ENCODE results near the gene PEX5.
"Not testable (repeated sequence)": the region's sequence is repeated elsewhere in the genome, so short reads cannot be mapped to it uniquely, and the experiment has no call there.

The PEX5 gene

DNA sequence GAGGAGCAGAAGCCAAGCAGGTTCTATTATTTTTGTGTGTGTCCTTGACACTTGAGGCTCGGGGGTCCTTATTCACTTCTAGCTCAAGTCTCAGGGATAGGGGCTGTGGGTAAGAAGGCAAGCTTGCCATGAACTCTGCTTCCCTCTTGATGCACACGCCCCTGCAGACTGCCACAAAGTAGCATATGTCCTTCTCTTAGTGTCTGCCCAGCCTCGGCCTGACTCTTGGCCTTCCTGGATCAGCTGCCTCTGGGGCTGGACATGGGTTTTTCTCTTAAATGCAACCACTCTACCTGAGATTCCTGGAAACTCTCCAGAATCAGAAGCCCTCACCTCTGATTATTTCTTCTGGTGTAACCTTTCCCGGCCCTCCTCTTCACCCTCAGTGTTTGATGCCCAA is 28.2 kb upstream of the PEX5 start:
- FAIRE-seq: no peak

DNA sequence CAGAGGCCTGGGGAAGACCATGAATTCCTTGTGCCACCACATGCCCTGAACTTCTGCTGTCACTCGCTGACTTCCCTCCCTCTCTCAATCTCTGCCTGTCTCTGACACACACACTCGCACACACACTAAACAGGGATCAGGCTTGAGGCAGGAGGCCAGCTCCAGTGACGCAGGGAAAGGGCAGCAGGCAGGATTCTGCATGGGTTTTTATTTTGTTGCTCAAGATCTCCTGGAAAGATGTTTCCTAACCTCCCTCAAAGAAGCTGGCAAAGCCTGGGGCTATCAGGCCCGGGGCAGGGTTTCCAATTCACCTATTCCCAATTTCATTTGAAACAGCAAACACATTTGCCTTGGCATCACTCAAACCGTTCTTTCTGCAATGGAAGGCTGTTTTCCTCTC is 27.7 kb upstream of the PEX5 start:
- no peak for FAIRE-seq

GRCh38 chr12:7162691-7163114 is 26.8 kb upstream of the PEX5 start:
- no peak for FAIRE-seq

- no peak for FAIRE-seq
Observed at GRCh38 chr12:7169951-7170350, 19.5 kb upstream of the PEX5 start.

DNA sequence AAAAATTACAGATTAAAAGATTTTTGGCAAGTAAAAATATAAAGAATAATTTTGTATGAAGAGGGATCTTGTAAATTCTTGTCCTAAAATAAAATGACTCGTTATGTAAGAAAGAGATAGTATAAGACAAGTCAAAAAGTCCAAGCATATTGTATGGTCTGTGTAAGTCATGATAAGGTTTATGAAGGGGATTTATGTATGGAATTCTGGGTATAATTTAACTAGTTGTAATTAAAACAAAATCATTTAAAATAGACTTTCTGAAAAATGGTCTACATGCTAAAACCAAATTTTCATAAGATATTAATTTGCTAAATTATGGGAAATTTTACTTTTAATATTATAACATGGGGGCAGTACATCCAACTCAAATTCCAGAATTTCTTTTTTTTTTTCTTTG is 17.6 kb upstream of the PEX5 start:
- no peak for FAIRE-seq

- no peak for FAIRE-seq
Observed at GRCh38 chr12:7175493-7175892, 14.0 kb upstream of the PEX5 start.

DNA sequence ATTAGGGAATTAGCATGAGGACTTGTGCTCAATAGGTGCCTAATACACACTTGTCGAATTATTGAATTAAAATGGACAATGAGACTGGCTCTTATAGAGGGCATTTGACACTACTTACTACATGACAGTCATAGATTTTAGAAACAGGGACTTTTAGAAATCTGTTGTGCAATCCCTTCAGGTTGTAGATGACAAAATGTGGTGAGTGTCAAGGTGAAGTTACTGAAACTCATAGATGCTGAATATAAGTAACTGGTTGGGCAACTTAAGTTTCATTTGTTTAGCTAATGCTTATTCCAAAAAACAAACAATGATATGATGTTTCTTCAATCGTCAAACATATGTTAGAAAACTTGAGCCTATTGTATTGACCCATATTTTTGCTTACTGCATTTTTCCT is 12.9 kb upstream of the PEX5 start:
- FAIRE-seq: no peak

GRCh38 chr12:7178481-7178880 is 11.0 kb upstream of the PEX5 start:
- no peak for FAIRE-seq

- no peak for FAIRE-seq
Observed at GRCh38 chr12:7180685-7181084, 8.8 kb upstream of the PEX5 start.

DNA sequence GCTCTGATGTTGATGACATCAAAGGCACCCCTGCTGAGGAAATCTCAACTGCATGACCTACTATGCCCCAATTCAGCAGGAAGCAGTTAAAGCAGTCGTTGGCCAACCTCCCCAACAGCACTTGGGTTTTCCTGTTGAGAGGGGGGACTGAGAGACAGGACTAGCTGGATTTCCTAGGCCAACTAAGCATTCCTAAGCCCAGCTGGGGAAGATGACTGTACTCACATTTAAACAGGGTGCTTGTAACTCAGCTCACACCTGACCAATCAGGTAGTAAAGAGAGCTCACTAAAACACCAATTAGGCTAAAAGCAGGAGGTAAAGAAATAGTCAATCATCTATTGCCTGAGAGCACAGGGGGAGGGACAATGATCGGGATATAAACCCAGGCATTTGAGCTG is 3.4 kb upstream of the PEX5 start:
- not testable (repeated sequence) for FAIRE-seq

DNA sequence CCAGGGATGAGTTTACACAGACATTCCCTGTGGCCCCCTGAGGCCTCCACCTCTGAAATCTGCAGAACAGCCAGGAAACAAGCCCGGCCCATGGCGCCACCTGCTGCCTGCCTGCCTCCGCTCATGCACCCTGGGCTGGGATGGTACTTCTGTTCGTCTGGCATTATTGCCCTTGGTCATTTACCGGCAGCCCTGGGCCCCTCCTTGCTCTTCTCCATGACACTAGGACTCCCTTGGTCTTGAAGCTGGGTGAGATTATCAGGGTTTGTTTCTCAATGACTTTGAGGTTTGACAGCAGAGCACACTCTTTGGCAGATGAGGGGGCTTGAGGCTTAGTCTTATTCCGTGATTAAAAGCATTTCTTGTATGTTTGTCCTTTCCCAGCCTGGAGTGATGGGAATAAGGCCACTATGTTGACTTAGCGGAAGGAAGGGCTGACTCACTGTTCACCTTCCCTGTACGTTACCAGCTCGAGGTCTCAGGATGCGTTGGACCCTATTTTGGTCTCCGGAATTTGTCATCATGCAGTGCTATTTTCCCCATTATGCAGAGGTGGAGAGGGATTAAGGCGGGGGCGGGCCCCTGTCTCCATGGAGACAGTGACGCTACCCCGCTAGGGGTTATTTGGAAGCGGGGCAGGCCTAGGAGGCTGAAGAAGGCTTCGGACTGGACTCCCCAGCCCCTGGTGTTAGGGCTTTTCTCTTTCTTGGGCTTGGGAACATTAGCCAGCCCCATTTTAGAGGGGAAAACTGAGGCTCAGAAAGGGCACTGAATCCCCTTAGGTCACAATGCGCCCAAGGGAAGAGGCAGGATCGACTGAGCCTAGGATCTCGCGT is 706 bp upstream of the PEX5 start:
- FAIRE-seq: no peak

GRCh38 chr12:7190268-7191055 is 976 bp downstream of the PEX5 start:
- no peak for FAIRE-seq

DNA sequence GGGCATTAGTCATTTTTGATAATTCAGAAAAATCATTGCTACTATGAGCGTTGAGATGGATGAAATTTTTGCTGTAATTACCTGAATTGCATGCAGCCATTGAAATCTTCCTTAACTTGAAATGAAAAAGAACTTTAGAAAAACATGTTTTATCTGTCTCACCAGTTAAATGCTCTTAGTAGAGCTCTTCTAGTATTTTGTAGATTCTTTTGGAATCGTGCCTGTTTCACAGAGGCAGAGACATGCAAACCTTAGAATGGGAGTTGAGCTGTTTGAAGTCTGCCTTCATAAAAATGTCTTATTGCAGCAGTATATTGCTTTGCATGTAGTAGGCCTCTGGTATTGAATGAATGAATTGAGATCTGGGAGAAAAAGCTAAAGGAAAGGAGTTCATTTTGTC is 4.2 kb downstream of the PEX5 start:
- no peak for FAIRE-seq

DNA sequence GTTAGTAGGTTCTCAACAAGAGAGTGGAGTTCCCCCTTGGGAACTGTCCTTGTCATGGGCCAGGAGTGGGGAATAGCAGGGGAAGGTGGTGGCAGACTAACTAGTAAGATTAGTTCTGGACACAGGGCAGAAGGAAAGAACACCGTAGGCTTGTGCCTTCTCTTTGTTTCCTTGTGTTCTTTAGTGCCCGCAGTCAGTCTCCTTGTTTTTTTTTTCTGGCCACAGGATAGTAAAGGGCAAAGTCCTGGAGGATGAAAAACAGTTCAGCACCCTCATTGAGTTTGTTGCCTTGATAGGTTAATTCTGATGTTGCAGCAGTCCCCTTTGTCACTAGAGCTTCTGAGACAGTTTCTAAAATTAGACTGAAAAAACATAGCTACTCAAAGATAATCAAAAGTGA is 8.4 kb downstream of the PEX5 start:
- FAIRE-seq: no peak

GRCh38 chr12:7203109-7203508 is 13.6 kb downstream of the PEX5 start:
- FAIRE-seq: no peak

DNA sequence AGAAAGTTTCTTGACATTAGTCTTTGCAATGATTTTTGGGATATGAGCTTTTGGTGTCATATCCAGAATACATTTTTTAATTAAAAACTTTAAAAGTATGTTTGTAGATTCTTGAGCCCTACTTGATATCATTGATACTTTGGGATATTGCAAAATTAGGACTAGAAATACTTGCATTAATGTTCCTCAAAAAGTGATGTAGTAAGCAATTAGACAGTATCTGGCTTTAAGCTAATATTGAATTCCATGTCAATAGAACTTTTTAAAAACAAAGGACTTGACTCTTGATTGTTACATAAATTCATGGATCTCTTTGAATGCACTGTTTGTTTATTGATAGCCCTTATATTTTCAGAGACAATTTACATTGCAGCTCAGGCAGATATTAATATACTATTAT is 15.6 kb downstream of the PEX5 start:
- FAIRE-seq: peak; percentile 47

DNA sequence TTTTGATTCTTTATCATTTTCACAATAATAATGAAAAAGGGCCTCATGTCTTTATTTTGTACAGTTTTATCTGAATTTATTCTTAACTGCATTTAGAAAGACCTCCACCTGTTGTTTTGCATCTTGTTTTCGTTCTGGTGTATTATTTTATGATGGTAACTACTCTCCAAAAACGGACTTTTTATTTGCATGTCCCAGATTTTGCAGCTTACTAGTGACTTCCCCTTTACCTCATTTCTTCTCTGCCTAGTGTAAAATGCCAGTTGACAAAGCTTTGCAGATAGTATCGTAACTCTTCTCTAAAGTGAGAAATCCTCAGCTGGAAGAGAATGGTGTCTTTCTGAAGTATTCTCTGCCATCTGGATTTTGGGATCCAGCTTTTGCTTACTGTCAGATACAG is 17.2 kb downstream of the PEX5 start:
- no peak for FAIRE-seq

GRCh38 chr12:7207866-7208625 is 18.6 kb downstream of the PEX5 start:
- no peak for FAIRE-seq

GRCh38 chr12:7209958-7210357 is 20.5 kb downstream of the PEX5 start:
- FAIRE-seq: no peak

GRCh38 chr12:7210642-7211151 is 21.2 kb downstream of the PEX5 start:
- FAIRE-seq: no peak

- no peak for FAIRE-seq
Observed at GRCh38 chr12:7212678-7213077, 23.2 kb downstream of the PEX5 start.

- FAIRE-seq: not testable (repeated sequence)
Observed at GRCh38 chr12:7213745-7214144, 24.3 kb downstream of the PEX5 start.

- no peak for FAIRE-seq
Observed at GRCh38 chr12:7217475-7218069, 28.1 kb downstream of the PEX5 start.

Measured in islet of Langerhans (tissue), 1 donor.